Keratinocyte (primary cell): ENCODE data around the gene PAX2. TPM values are rescaled to one million over a fixed set of nuclear protein-coding genes. Genes with fewer than 3 reads are reported as not detected.

Experiments
- DNase-seq: peaks from one replicate; pipeline ENCODE4 v3.0.0-alpha.2; 2011; ENCODE audit warnings: low read depth, missing footprints, low spot score
- FAIRE-seq: peaks from 2 replicates; lab custom pipeline; 2011; peaks lifted over from hg19 to GRCh38; lab: Jason Lieb, UNC
- H2AFZ ChIP-seq: 2 replicates; pipeline ENCODE4 v1.6.0; 2012; ENCODE audit warnings: low read length, control low read depth, inconsistent platforms; ENCODE audit not compliant: control insufficient read depth
- H3K27ac ChIP-seq: 2 replicates; pipeline ENCODE4 v1.5.1; 2011; ENCODE audit warnings: low read length; ENCODE audit not compliant: control insufficient read depth, insufficient read depth
- H3K27me3 ChIP-seq: 3 replicates; pipeline ENCODE4 v1.6.0; 2011; ENCODE audit warnings: low read length; ENCODE audit not compliant: control insufficient read depth, insufficient read depth; ENCODE audit errors: extremely low read depth
- H3K36me3 ChIP-seq, 2 experiments: 2 replicates in 1 of 2; 3 replicates in 1 of 2; pipeline ENCODE4 v1.5.1; 2011; ENCODE audit warnings: low read length in 2 of 2, mild to moderate bottlenecking in 1 of 2; ENCODE audit not compliant: control insufficient read depth in 2 of 2, insufficient read depth in 2 of 2; ENCODE audit errors: extremely low read depth in 1 of 2
- H3K4me1 ChIP-seq: 3 replicates; pipeline ENCODE4 v1.5.1; 2011; ENCODE audit warnings: low read length; ENCODE audit not compliant: control insufficient read depth, insufficient read depth; ENCODE audit errors: extremely low read depth
- H3K4me2 ChIP-seq: 3 replicates; pipeline ENCODE4 v1.6.0; 2011; ENCODE audit warnings: low read depth, low read length; ENCODE audit not compliant: control insufficient read depth, insufficient read depth; ENCODE audit errors: extremely low read depth
- H3K4me3 ChIP-seq, 3 experiments: fragments of 200-600 bp in 1 of 3; sonication (generic) in 1 of 3; 2 replicates in 2 of 3; 3 replicates in 1 of 3; pipeline ENCODE4 v1.5.1; 2011 to 2016; ENCODE audit warnings: low read length in 3 of 3, mild to moderate bottlenecking in 3 of 3, control low read depth in 2 of 3, inconsistent platforms in 1 of 3, low read depth in 1 of 3, mixed read lengths in 1 of 3, mixed run types in 1 of 3, moderate library complexity in 1 of 3; ENCODE audit not compliant: control insufficient read depth in 2 of 3, insufficient read depth in 2 of 3; ENCODE audit errors: extremely low read depth in 1 of 3
- H3K79me2 ChIP-seq: 2 replicates; pipeline ENCODE4 v1.6.0; 2012; ENCODE audit warnings: low read length; ENCODE audit not compliant: control insufficient read depth, insufficient read depth
- H3K9ac ChIP-seq: 3 replicates; pipeline ENCODE4 v1.6.0; 2011; ENCODE audit warnings: low read length; ENCODE audit not compliant: control insufficient read depth, insufficient read depth; ENCODE audit errors: extremely low read depth
- H3K9me1 ChIP-seq: 3 replicates; pipeline ENCODE4 v1.6.0; 2011; ENCODE audit warnings: low read length; ENCODE audit not compliant: control insufficient read depth, insufficient read depth; ENCODE audit errors: extremely low read depth
- H3K9me3 ChIP-seq: 2 replicates; pipeline ENCODE4 v1.5.1; 2012; ENCODE audit warnings: low read depth, low read length; ENCODE audit not compliant: control insufficient read depth
- H4K20me1 ChIP-seq: 3 replicates; pipeline ENCODE4 v1.6.0; 2011; ENCODE audit warnings: low read length; ENCODE audit not compliant: control insufficient read depth, insufficient read depth; ENCODE audit errors: extremely low read depth
- EZH2 ChIP-seq: IDR thresholded peaks from one replicate; pipeline ENCODE4 v1.6.1; 2012; ENCODE audit warnings: inconsistent platforms, mild to moderate bottlenecking, low read length, moderate library complexity
- dilution Hi-C: fragments of 300-500 bp; cut with MboI; formaldehyde crosslinking; loops from one replicate; pipeline ENCODE4 v1.7.0; 2020; ENCODE audit warnings: low sequenced_read_pairs; ENCODE audit not compliant: extremely low pct_ligation_motif_present
- polyA plus RNA-seq, 5 experiments: library from polyadenylated mRNA; depleted of rRNA in 3 of 5; stranded (reverse) in 3 of 5; stranded (forward) in 1 of 5; unstranded in 1 of 5; fragments of >200 nt; gene quantifications; 1 replicate in 1 of 5; 2 replicates in 3 of 5; 3 replicates in 1 of 5; pipeline versions ENCODE4 v1.2.1 to v1.2.3, GENCODE V29; 2011 to 2012; ENCODE audit warnings: missing spikeins in 2 of 5, low read depth in 1 of 5, low replicate concordance in 1 of 5
- TF ChIP-seq, protein P1 (sequence below), 3 experiments: IDR thresholded peaks in 1 of 3; conservative IDR thresholded peaks in 1 of 3; optimal IDR thresholded peaks in 1 of 3; 2 replicates in 2 of 3; 3 replicates in 1 of 3; pipeline versions ENCODE3 to v1.5.1; 2011; ENCODE audit warnings: low read length in 3 of 3, mild to moderate bottlenecking in 3 of 3, moderate library complexity in 2 of 3, control low read depth in 1 of 3, inconsistent platforms in 1 of 3; ENCODE audit not compliant: insufficient read depth in 2 of 3; ENCODE audit errors: extremely low read depth in 1 of 3

Gene PAX2
- polyA plus RNA-seq, 1 donor (not counting 4 experiments of a cell fraction or from before 2014, with no cell fraction given), result not detected

DNA sequence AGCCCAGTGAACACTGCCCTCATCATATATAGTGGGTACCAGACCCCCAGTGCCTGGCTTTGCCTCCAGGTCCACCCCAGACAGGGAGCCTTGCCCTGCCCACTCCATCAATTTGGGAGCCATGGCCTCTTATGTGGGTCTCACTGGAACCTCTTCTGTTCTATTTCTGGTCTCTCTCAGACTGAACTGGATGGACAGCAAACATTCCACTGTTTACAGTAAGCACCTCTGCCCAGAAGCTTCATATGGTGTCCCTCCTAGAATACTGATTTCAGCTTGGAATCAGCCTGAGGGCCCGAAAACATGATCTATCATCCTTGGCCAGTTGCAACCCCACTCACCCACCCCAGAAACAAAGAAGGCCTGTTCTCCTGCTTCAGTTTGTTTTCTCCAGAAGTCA is 86.4 kb downstream of the PAX2 start:
- Histone ChIP-seq H3K4me2 (no peak overlapping the region), H3K27me3 (peaks cover 84% of the 10 kb centered on the region), H3K4me1 (peaks cover 6% of the 10 kb centered on the region), H3K9me3 (no peaks in the 10 kb centered on the region), H3K4me3 (no peak overlapping the region), H4K20me1 (no peaks in the 10 kb centered on the region), H3K9me1 (no peaks in the 10 kb centered on the region), H3K9ac (no peak overlapping the region), H3K36me3 (no peaks in the 10 kb centered on the region), H3K79me2 (no peaks in the 10 kb centered on the region), H2AFZ (no peak overlapping the region), H3K27ac (no peak overlapping the region)
- no peak for TF ChIP-seq EZH2
- TF ChIP-seq, protein P1, sequence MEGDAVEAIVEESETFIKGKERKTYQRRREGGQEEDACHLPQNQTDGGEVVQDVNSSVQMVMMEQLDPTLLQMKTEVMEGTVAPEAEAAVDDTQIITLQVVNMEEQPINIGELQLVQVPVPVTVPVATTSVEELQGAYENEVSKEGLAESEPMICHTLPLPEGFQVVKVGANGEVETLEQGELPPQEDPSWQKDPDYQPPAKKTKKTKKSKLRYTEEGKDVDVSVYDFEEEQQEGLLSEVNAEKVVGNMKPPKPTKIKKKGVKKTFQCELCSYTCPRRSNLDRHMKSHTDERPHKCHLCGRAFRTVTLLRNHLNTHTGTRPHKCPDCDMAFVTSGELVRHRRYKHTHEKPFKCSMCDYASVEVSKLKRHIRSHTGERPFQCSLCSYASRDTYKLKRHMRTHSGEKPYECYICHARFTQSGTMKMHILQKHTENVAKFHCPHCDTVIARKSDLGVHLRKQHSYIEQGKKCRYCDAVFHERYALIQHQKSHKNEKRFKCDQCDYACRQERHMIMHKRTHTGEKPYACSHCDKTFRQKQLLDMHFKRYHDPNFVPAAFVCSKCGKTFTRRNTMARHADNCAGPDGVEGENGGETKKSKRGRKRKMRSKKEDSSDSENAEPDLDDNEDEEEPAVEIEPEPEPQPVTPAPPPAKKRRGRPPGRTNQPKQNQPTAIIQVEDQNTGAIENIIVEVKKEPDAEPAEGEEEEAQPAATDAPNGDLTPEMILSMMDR (optimal IDR thresholded peaks at IDR 0.05 in 1 of 3, IDR thresholded peaks at IDR 0.05 in 1 of 3, conservative IDR thresholded peaks at IDR 0.05 in 1 of 3; ENCODE audit: extremely low read depth in 1 of 3, insufficient read depth in 2 of 3, low read length in 3 of 3), result no peak
- no peak for FAIRE-seq
- DNase-seq, result no peak
- dilution Hi-C loops, result no loop called here

DNA sequence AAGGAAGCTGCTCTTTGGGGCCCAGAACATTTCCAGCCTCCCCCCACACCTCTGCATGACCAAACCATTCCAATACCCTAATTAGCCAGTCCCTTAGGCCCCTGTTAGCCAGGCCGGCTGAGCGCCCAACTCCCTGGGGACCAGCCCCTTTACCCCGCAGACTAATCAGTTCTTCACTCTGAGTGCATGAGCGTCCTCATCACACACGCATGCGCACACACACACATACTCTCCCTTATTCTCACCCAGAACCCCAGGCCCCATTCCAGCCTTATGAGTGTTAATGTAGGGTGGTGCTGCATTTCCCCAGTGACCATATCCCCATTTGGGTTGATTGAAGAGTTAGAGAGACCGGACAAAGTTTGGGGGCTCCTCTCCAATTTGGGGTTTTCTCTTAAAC is 90.4 kb downstream of the PAX2 start:
- DNase-seq (no peak), FAIRE-seq (no peak)
- Histone ChIP-seq H2AFZ (no peak overlapping the region), H3K27ac (no peak overlapping the region), H3K27me3 (peaks cover 48% of the 10 kb centered on the region), H4K20me1 (no peaks in the 10 kb centered on the region), H3K4me1 (no peaks in the 10 kb centered on the region), H3K9ac (no peak overlapping the region), H3K9me3 (no peaks in the 10 kb centered on the region), H3K9me1 (no peaks in the 10 kb centered on the region), H3K79me2 (no peaks in the 10 kb centered on the region), H3K4me2 (no peak overlapping the region), H3K36me3 (no peaks in the 10 kb centered on the region), H3K4me3 (no peak overlapping the region)
- TF ChIP-seq EZH2, result no peak
- TF ChIP-seq, protein P1 (optimal IDR thresholded peaks at IDR 0.05 in 1 of 3, IDR thresholded peaks at IDR 0.05 in 1 of 3, conservative IDR thresholded peaks at IDR 0.05 in 1 of 3; ENCODE audit: extremely low read depth in 1 of 3, insufficient read depth in 2 of 3, low read length in 3 of 3), result no peak
- dilution Hi-C loops, result no loop called here
